CD14-positive monocyte (primary cell): ENCODE data around the gene IFFO2. TPM values are rescaled to one million over a fixed set of nuclear protein-coding genes. Genes with fewer than 3 reads are reported as not detected.

Source experiments
- DNase-seq, 3 donors: peaks; one replicate each; pipeline ENCODE4 v3.0.0-alpha.2; 2011 to 2022
- H2AFZ ChIP-seq: 2 replicates; pipeline ENCODE4 v1.6.0; 2012; ENCODE audit warnings: mild to moderate bottlenecking, low read depth, low read length, inconsistent platforms; ENCODE audit not compliant: insufficient read depth, poor library complexity, severe bottlenecking
- H3K27ac ChIP-seq, 2 donors: 1 replicate in 1 of 2; 2 replicates in 1 of 2; pipeline ENCODE4 v1.5.1; 2012 to 2013; ENCODE audit warnings: low read length in 2 of 2, control low read depth in 1 of 2, inconsistent platforms in 1 of 2, low read depth in 1 of 2, mild to moderate bottlenecking in 1 of 2
- H3K27me3 ChIP-seq, 2 donors: one replicate each; pipeline versions ENCODE4 v1.6.0 to v1.6.1; 2011 to 2013; ENCODE audit warnings: low read length in 2 of 2; ENCODE audit not compliant: control insufficient read depth in 2 of 2, insufficient read depth in 2 of 2
- H3K36me3 ChIP-seq, 2 donors: replicated peaks in 1 of 2; 1 replicate in 1 of 2; 2 replicates in 1 of 2; pipeline versions ENCODE4 v1.5.1 to v1.6.1; 2012 to 2013; ENCODE audit warnings: low read length in 2 of 2, control low read depth in 1 of 2, inconsistent platforms in 1 of 2, mild to moderate bottlenecking in 1 of 2; ENCODE audit not compliant: insufficient read depth in 2 of 2, control insufficient read depth in 1 of 2
- H3K4me1 ChIP-seq, 2 donors: 1 replicate in 1 of 2; 2 replicates in 1 of 2; pipeline versions ENCODE4 v1.5.1 to v1.6.1; 2012 to 2013; ENCODE audit warnings: low read length in 2 of 2, control low read depth in 1 of 2, inconsistent platforms in 1 of 2, mild to moderate bottlenecking in 1 of 2, moderate library complexity in 1 of 2; ENCODE audit not compliant: insufficient read depth in 2 of 2, control insufficient read depth in 1 of 2
- H3K4me2 ChIP-seq: replicated peaks from 2 replicates; pipeline ENCODE3; 2012; ENCODE audit warnings: low read length, moderate library complexity, mild to moderate bottlenecking; ENCODE audit not compliant: poor library complexity, severe bottlenecking; ENCODE audit errors: extremely low read depth
- H3K4me3 ChIP-seq, 3 experiments: fragments of 200-600 bp in 1 of 3; sonication (generic) in 1 of 3; replicated peaks in 1 of 3; 1 replicate in 2 of 3; 2 replicates in 1 of 3; pipeline ENCODE4 v1.5.1; 2011 to 2013; ENCODE audit warnings: low read length in 3 of 3, mild to moderate bottlenecking in 3 of 3, control low read depth in 2 of 3, low read depth in 2 of 3, inconsistent platforms in 1 of 3, moderate library complexity in 1 of 3
- H3K79me2 ChIP-seq: 2 replicates; pipeline ENCODE4 v1.6.0; 2012; ENCODE audit warnings: mild to moderate bottlenecking, control low read depth, inconsistent platforms, low read length, moderate library complexity; ENCODE audit not compliant: insufficient read depth
- H3K9ac ChIP-seq: 2 replicates; pipeline ENCODE4 v1.6.0; 2017; ENCODE audit warnings: low read length, mild to moderate bottlenecking; ENCODE audit not compliant: insufficient read depth, poor library complexity, severe bottlenecking
- H3K9me3 ChIP-seq, 2 donors: replicated peaks in 1 of 2; 1 replicate in 1 of 2; 2 replicates in 1 of 2; pipeline versions ENCODE4 v1.5.1 to v1.6.1; 2012 to 2013; ENCODE audit warnings: low read length in 2 of 2, control low read depth in 1 of 2; ENCODE audit not compliant: control insufficient read depth in 1 of 2, insufficient read depth in 1 of 2
- H4K20me1 ChIP-seq: 2 replicates; pipeline ENCODE4 v1.6.0; 2012; ENCODE audit warnings: mild to moderate bottlenecking, low read length, control low read depth, moderate library complexity; ENCODE audit not compliant: insufficient read depth
- H3K27ac Mint-ChIP-seq, 7 donors: one replicate each; pipeline ENCODE4 v1.8.0; 2020; ENCODE audit warnings: mild to moderate bottlenecking in 7 of 7, mixed read lengths in 7 of 7, moderate library complexity in 6 of 7, inconsistent platforms in 2 of 7
- H3K27me3 Mint-ChIP-seq, 3 donors: one replicate each; pipeline ENCODE4 v1.8.0; 2021 to 2022; ENCODE audit warnings: low read depth in 3 of 3, mild to moderate bottlenecking in 3 of 3, mixed read lengths in 3 of 3, moderate library complexity in 3 of 3, inconsistent platforms in 1 of 3
- H3K36me3 Mint-ChIP-seq, 2 donors: one replicate each; pipeline ENCODE4 v1.8.0; 2020; ENCODE audit warnings: mixed read lengths in 2 of 2, inconsistent platforms in 1 of 2, mild to moderate bottlenecking in 1 of 2
- H3K4me1 Mint-ChIP-seq: one replicate; pipeline ENCODE4 v1.8.0; 2020; ENCODE audit warnings: mild to moderate bottlenecking, mixed read lengths
- H3K4me3 Mint-ChIP-seq, 2 donors: one replicate each; pipeline ENCODE4 v1.8.0; 2020; ENCODE audit warnings: mild to moderate bottlenecking in 2 of 2, mixed read lengths in 2 of 2, moderate library complexity in 1 of 2
- H3K9me3 Mint-ChIP-seq, 7 donors: one replicate each; pipeline ENCODE4 v1.8.0; 2020 to 2022; ENCODE audit warnings: mixed read lengths in 7 of 7, mild to moderate bottlenecking in 6 of 7, moderate library complexity in 6 of 7, inconsistent platforms in 2 of 7
- WGBS: methylation state at CpG from one replicate; pipeline ENCODE4 v1.1.5; 2013; ENCODE audit warnings: missing lambda C conversion rate; ENCODE audit not compliant: insufficient coverage; 5-methylcytosine and 5-hydroxymethylcytosine counted together
- intact Hi-C, 2 donors: fragments of 100-400 bp; cut with micrococcal nuclease; formaldehyde crosslinking; loops; one replicate each; pipeline versions ENCODE4 v1.15.0 to v1.15.1; 2023
- polyA plus RNA-seq, 3 donors: library from polyadenylated mRNA; depleted of rRNA in 1 of 3; unstranded in 2 of 3; stranded (reverse) in 1 of 3; fragments of 300-500 nt in 2 of 3; fragments of >200 nt in 1 of 3; fragmentation: Illumina TruSeq in 2 of 3; gene quantifications; 1 replicate in 2 of 3; 2 replicates in 1 of 3; pipeline ENCODE4 v1.2.3, GENCODE V29; 2012 to 2021
- TF ChIP-seq, protein P1 (sequence below): fragments of 200-600 bp; IDR thresholded peaks from one replicate; pipeline ENCODE4 v1.8.0; 2022; ENCODE audit warnings: antibody characterized with exemption, mild to moderate bottlenecking

IFFO2 gene
- polyA plus RNA-seq, 3 donors, result 0.78 to 17.5 (median 0.94) TPM

GRCh38 chr1:18962855-18963737 is 6.6 kb upstream of the IFFO2 start:
- DNase-seq, result no peak
- H3K27me3 Mint-ChIP-seq, result peaks cover 24 to 30% (median 27%) of the 10 kb centered on the region in 3 donors
- H2AFZ ChIP-seq, result no peak overlapping the region
- no peak overlapping the region for H3K27ac Mint-ChIP-seq
- no peaks in the 10 kb centered on the region for H3K79me2 ChIP-seq
- no peaks in the 10 kb centered on the region for H3K36me3 ChIP-seq
- H3K9ac ChIP-seq, result no peak overlapping the region
- TF ChIP-seq, protein P1, sequence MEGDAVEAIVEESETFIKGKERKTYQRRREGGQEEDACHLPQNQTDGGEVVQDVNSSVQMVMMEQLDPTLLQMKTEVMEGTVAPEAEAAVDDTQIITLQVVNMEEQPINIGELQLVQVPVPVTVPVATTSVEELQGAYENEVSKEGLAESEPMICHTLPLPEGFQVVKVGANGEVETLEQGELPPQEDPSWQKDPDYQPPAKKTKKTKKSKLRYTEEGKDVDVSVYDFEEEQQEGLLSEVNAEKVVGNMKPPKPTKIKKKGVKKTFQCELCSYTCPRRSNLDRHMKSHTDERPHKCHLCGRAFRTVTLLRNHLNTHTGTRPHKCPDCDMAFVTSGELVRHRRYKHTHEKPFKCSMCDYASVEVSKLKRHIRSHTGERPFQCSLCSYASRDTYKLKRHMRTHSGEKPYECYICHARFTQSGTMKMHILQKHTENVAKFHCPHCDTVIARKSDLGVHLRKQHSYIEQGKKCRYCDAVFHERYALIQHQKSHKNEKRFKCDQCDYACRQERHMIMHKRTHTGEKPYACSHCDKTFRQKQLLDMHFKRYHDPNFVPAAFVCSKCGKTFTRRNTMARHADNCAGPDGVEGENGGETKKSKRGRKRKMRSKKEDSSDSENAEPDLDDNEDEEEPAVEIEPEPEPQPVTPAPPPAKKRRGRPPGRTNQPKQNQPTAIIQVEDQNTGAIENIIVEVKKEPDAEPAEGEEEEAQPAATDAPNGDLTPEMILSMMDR, result no peak
- no peak overlapping the region for H3K4me2 ChIP-seq
- peaks cover 0 to 2% (median 0%) of the 10 kb centered on the region in 7 donors for H3K9me3 Mint-ChIP-seq
- no peaks in the 10 kb centered on the region for H4K20me1 ChIP-seq
- no peaks in the 10 kb centered on the region for H3K36me3 Mint-ChIP-seq
- peaks cover 2 to 17% of the 10 kb centered on the region in 2 donors for H3K27me3 ChIP-seq
- 94% methylated on average over 3 of the region's 7 CpGs for WGBS
- intact Hi-C loops, result no loop called here
- no peak overlapping the region for H3K4me3 ChIP-seq
- no peaks in the 10 kb centered on the region for H3K9me3 ChIP-seq
- peaks cover 7% of the 10 kb centered on the region for H3K4me1 Mint-ChIP-seq
- H3K4me1 ChIP-seq, result no peaks in the 10 kb centered on the region
- no peak overlapping the region for H3K4me3 Mint-ChIP-seq
- H3K27ac ChIP-seq, result no peak overlapping the region

GRCh38 chr1:18962121-18962721 is 5.7 kb upstream of the IFFO2 start:
- no peak overlapping the region for H3K27ac Mint-ChIP-seq
- TF ChIP-seq, protein P1, result no peak
- Histone ChIP-seq H3K79me2 (no peaks in the 10 kb centered on the region), H4K20me1 (no peaks in the 10 kb centered on the region), H3K9ac (no peak overlapping the region), H3K4me3 (no peak overlapping the region), H2AFZ (no peak overlapping the region), H3K4me2 (no peak overlapping the region), H3K27me3 (peaks cover 5 to 26% of the 10 kb centered on the region in 2 donors), H3K4me1 (peaks cover 2 to 6% of the 10 kb centered on the region in 2 donors), H3K36me3 (no peaks in the 10 kb centered on the region), H3K9me3 (no peaks in the 10 kb centered on the region), H3K27ac (no peak overlapping the region)
- no peak overlapping the region for H3K4me3 Mint-ChIP-seq
- H3K36me3 Mint-ChIP-seq, result peaks cover 0 to 3% of the 10 kb centered on the region in 2 donors
- DNase-seq, result no peak
- H3K27me3 Mint-ChIP-seq, result peaks cover 31 to 38% (median 32%) of the 10 kb centered on the region in 3 donors
- intact Hi-C loops, result no loop called here
- H3K9me3 Mint-ChIP-seq, result peaks cover 0 to 2% (median 0%) of the 10 kb centered on the region in 7 donors
- 97% methylated on average over 7 of the region's 9 CpGs for WGBS
- peaks cover 16% of the 10 kb centered on the region for H3K4me1 Mint-ChIP-seq
